SW 1271 (cell line): Measurements from ENCODE around the gene COL1A1.

Source experiments
- DNase-seq, 2 experiments: peaks; one replicate each; lab custom pipeline; 2025; lab: John Stamatoyannopoulos, UW

The COL1A1 gene

DNA sequence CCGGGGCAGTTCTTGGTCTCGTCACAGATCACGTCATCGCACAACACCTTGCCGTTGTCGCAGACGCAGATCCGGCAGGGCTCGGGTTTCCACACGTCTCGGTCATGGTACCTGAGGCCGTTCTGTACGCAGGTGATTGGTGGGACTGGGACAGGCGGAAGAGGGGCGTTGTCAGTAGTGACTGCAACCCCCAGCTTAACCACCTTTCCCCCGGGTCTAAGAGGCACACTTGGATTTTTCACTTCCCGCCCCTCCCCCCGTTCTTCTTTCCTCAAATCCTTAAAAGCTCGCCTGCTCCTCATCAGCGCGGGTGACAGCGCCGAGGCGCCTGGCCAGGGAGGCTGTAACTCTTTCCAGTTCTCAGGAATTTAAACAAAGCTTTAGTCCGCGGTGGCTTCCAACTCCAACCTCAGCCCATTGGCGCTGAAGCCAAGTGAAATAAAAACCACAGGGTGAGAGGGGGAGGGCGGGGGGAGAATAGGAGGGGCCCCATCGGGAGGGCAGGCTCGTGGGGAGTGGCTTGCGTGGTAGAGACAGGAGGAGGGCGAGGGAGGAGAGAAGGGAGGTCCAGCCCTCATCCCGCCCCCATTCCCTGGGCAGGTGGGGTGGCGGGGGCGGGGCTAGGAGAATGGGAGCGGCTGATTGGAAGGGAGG lies 1.5 kb downstream of the COL1A1 start:
- DNase-seq, result peak; percentile 66 to 87

DNA sequence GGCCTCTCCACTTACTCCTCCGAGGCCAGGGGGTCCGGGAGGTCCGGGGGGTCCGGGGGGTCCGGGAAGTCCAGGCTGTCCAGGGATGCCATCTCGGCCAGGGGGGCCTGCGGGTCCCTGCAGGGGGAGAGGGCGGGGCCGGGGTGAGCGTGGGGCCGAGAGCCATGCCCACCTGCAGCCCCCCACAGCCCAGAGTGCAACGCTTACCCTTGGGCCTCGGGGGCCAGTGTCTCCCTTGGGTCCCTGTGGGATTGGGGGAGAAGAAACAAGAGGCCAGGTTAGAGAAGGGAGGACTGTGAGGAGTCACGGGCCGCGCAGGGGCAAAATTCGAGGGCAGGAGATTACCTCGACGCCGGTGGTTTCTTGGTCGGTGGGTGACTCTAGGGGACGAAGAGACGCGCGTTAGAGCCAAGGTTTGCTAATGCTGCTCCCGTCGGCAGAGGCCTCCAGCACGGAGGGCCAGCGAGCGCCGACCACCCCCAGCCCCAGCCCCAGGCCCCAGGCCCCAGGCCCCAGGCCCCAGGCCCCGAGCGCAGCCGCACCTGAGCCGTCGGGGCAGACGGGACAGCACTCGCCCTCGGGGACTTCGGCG lies 2.1 kb downstream of the COL1A1 start:
- DNase-seq, result no peak

DNA sequence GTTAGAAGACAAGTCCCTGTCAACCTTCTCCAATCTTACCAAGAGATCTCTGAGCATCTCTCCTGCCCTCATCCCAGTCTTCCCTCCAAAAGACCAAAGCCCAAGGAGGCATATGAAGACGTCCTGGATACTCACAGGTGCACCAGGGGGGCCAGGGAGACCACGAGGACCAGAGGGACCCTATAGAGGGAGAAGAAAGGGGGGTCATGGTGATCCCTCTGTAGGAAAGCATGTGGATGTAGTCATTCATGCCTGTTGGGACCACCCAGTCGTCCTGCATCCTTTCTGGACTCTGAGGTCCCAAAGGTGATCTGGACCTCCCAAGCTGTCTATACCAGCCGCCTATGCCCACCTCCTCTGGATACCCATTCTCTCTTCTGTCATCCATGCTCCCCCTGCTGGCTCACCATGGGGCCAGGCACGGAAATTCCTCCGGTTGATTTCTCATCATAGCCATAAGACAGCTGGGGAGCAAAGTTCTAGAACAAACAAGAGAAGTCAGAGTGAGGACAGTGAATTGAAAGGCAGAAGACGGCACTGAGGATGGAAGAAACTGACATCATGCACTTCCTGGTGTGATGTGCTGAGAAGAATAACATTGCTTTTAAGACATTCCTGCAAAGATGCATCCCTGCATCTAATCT lies 3.3 kb downstream of the COL1A1 start:
- DNase-seq, result peak; percentile 39 to 40

- DNase-seq, result no peak
These were observed 4.6 kb downstream of the COL1A1 start for GRCh38 chr17:50196826-50197225.

- DNase-seq, result no peak
These were observed 5.4 kb downstream of the COL1A1 start for GRCh38 chr17:50196036-50196435.

- DNase-seq, result no peak
These were observed 6.2 kb downstream of the COL1A1 start for GRCh38 chr17:50194934-50195865.

DNA sequence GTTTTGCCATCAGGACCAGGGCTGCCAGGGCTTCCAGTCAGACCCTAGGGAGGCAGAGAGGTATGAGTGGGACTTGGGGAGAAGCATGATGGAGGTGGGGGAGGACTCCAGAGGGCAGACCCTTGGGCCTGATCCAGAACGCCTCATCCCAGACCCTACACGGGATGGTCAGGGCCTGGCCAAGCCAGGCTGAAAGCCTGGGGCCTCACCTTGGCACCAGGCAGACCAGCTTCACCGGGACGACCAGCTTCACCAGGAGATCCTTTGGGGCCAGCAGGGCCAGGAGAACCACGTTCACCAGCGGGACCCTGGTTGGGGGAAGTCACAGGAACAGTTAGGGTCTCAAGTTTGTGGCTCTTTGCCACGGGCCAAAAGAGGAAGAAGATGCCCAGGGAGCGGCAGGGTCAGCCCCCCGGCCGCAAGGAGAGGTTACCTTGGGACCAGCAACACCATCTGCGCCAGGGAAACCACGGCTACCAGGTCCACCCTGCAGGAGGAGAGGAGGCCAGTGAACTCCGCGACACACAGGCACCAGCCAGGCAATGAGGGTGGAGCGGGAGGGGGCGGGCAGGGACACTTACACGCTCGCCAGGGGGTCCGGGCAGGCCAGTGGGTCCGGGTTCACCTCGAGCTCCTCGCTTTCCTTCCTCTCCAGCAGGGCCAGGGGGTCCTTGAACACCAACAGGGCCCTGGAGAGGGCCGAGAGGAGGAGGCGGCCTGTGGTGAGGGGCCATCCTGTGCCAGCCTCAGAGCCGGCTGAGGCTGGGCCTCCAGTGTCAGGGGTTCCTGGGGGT lies 7.1 kb downstream of the COL1A1 start:
- no peak for DNase-seq

- DNase-seq, result no peak
These were observed 8.7 kb downstream of the COL1A1 start for GRCh38 chr17:50192618-50193291.

DNA sequence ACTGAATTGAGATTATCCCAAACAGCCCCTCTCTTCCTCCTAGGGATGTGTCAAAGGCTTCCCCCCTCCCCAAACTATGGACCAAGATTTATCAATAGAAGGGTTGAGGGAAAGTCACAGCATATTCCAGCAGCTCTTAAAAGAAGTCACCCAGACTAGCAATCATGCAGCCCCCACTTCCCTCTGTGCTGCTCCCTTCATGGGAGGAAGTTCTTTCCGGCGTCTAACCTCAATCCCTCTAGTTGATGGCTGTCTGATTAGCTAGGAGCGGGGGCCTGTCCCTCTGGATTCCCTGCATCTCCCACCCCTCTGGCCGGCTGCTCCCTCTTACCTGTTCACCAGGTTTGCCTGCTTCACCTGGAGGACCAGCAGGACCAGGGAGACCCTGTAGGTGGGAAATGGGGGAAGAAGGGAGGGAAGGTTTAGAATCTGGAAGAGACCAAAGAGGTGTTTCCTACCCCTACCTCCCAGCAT lies 9.2 kb downstream of the COL1A1 start:
- no peak for DNase-seq

GRCh38 chr17:50191359-50192143 lies 9.9 kb downstream of the COL1A1 start:
- DNase-seq, result no peak

GRCh38 chr17:50190603-50191358 lies 10.7 kb downstream of the COL1A1 start:
- no peak for DNase-seq

DNA sequence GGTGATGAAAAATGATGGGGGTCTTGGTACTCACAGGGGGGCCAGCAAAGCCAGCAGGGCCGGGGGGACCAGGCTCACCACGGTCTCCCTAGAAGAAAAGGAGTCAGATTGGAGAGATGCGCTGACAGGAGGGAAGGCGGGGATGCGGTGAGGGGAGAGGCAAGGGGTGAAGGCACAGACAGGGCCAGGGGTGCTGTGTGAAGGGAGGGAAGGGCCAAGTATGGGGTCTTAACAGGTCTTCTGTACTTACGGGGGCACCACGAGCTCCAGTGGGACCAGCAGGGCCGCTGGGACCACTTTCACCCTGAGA lies 11.2 kb downstream of the COL1A1 start:
- no peak for DNase-seq

- no peak for DNase-seq
These were observed 11.7 kb downstream of the COL1A1 start for GRCh38 chr17:50189550-50190292.

DNA sequence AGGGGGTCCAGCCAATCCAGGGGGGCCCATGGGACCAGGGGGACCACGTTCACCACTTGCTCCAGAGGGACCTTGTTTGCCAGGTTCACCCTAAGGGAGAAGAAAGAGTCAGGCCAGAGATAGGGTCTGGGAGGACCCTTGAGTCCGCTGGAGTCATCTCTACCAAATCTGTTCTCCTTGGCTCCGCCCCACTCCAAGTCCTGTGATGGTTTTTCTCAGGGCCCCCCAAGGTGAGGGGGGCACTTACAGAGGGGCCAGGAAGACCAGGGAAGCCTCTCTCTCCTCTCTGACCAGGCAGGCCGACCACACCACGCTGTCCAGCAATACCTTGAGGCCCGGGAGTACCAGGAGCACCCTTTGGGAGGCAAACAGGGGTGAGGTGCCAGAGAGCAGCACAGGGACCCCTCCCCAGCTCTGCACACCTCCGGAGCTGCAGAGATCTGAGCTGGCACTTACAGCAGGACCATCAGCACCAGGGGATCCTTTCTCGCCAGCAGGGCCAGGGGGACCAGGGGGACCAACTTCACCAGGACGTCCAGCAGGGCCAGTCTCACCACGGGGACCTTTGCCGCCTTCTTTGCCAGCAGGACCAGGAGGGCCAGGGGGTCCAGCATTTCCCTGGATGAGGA lies 12.4 kb downstream of the COL1A1 start:
- DNase-seq, result no peak

DNA sequence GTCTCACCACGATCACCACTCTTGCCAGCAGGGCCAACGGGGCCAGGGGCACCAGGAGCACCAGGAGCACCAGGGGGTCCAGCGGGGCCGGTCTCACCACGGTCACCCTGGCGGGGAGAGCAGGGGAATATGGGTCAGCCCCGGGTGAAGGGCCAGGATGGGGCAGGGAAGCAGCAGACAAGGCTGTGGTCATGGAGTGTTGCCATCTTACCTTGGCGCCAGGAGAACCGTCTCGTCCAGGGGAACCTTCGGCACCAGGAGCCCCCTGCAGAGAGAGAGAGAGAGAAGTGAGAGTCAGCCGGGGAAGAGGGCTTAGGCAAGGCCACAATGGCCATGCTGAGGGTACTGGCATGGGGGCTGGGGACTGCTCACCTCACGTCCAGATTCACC lies 12.9 kb downstream of the COL1A1 start:
- DNase-seq, result no peak

DNA sequence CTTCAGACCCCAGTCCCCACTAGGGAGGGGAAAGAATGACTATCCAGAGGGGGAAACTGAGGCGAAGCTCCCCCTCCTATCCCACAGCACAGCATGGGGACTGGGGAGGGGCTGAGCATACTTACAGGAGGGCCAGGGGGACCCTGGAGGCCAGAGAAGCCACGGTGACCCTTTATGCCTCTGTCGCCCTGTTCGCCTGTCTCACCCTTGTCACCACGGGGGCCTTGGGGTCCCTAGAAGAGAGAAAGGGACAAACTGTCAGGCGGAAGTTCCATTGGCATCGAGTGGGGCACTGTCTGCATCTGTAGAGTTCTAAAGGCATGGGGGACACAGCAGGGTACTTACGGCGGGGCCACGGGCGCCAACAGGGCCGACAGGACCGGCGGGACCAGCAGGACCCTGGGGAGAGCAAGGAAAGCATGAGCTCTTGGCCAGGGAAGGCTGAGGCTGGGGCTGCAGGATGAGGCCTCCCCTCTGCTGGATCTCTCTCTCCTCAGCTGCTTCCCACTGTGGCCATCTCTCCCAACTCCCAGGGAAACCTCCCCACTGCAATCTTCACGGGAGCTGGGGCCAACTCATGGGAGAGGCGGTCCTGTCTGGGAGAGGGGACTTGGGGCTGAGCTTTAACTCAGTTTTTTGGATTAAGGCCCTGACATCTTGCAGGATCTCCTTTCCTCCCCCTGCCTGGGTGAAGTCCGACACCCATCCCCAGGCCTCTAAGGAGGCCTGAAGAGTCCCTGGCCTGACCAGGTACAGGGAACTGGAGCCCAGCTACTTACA lies 13.5 kb downstream of the COL1A1 start:
- no peak for DNase-seq

- DNase-seq, result no peak
These were observed 14.1 kb downstream of the COL1A1 start for GRCh38 chr17:50187394-50187725.
